Hepatic stellate cell (primary cell): Measurements from ENCODE around the gene RBP2.
"Not testable (repeated sequence)": the region's sequence is repeated elsewhere in the genome, so short reads cannot be mapped to it uniquely, and the experiment has no call there.

ENCODE experiments used
- DNase-seq: peaks from one replicate; pipeline ENCODE4 v3.0.0; 2011; ENCODE audit warnings: low spot score

RBP2 gene

DNA sequence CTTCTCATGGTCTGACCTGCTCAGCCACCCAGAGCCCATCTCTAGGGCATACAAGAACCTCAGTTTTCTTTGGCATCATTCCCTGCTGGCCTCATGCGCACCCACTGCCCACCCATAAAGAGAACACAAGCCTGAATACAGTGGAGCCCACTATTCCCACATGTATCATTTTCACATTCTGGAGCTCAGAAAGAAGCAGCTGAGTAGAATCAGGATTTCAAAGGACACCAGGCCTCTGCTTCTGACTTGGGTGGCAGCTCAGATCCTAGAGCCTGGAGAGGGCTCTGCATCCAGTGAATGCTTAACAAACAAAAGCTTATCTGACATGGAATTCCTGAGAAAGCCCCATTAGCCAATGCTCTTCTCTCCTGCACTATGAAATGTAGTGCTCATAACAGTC lies 34.7 kb downstream of the RBP2 start:
- no peak for DNase-seq

DNA sequence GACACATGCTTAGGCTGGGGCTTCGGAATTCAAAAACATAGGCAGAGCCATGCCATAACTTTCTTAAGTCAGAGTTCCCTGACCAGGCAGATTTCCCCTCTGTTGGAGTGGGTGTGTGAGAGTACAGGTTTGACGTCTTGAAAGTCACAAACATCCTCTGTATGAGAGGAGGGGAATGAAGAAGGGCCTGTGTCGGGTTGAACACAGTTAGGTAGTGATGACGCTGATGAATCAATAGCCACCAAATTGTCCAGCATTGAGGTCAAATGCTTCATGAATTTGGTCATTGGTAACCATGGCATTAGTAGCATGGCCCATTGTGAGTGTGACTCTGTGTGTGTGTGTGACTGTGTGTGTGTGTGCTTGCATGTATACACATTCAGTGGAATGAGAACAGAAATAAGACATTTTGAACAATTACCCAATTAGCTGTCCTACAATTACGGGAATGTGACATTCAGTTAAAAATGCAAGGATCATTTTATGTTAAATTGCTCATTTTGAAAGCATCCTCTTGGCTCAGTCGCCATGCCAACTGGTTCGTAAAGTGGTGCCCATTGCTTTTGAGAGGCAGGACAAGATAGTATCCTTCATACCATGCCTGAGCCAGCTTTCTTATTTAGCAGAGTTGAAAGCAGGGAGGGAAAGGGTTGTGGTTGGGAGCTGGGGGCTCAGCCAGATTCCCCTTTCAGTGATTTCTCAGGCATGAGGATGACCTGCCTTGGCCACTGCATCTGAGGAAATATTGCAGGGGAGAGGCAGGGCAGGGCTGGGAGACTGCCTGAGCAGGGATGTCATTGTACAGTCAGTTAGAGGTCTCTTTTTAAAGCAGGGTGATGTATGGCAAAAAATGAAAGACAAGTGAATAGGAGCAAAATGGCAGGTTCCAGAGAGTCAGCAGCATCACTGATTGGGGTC lies 35.4 kb downstream of the RBP2 start:
- DNase-seq, result no peak

DNA sequence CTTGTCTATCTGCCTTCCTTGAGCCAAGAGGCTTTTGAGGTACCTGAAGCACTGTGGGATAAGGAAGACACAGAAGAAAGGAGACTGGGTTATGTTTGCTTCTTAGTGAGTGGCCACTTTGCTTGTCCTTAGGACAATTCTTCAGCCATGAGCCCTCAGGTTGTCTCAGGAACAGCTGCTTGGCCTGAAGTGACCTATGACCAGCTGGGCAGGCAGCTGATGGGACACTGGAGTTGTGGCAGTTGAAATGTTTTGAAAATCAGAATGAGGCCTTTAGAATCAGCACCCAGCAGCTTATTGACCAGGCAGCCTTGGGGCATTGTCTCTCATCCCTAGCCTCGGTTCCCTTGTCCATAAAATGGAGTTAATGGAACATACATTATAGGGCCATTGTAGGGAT lies 37.0 kb downstream of the RBP2 start:
- no peak for DNase-seq

DNA sequence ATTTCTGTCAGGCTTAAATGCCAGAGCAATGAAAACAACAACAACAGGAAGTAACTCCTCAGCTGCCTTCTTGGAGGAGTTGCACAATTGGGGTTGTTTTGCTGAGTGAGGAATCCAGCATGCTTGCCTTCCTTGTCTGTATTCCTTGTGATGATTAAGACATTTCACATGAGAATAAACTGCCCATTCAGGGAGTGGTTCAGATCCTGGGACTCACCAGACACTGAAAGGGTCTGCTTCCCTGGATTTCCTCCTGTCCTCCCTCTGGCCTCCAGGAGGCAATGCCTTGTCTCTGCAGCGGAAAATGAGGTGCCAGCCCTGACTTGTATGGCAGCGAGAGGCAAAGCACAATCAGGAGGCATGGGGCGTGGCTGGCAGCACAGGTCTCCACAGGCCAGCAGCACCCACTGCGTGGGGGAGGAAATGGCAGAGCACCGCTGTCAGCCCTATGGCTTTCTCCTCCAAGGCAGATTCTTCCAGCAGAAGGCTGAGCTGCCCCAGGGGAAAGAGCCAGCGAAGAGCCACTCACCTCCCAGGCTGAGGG lies 41.5 kb downstream of the RBP2 start:
- DNase-seq, result no peak

DNA sequence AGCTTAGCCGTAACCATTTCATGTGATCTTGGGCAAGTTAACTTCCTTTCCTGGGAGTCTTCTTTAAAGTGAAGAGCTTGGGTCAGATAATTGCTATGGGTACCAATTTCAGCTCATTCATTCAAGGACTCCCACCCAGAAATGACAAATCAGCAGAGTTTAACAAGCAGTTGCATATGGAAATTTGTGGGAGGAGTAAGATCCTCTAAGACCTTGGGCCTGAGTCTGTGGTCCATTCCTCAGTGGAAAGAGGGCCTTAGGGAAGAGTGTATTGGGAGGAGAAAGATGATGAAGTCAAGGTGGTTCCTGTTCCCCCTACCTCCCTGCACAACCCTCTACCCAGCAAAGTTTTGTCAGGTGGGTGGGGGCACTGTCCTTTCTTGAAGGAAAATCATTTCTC lies 42.1 kb downstream of the RBP2 start:
- no peak for DNase-seq

DNA sequence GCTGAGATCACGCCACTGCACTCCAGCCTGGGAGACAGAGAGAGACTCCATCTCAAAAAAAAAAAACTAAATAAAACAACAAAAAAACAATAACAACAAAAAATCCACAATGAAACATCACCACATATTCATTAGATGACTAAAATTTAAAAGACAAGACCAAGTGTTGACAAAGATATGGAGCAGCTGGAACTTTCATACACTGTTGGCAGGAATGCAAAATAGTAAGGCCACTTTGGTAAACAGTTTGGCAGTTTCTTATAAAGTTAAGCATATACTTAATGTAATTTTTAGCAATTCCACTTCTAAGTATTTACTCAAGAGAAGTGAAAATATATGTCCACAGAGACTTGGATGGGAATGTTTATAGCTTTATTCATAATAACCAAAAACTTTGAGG lies 43.2 kb downstream of the RBP2 start:
- DNase-seq, result no peak

DNA sequence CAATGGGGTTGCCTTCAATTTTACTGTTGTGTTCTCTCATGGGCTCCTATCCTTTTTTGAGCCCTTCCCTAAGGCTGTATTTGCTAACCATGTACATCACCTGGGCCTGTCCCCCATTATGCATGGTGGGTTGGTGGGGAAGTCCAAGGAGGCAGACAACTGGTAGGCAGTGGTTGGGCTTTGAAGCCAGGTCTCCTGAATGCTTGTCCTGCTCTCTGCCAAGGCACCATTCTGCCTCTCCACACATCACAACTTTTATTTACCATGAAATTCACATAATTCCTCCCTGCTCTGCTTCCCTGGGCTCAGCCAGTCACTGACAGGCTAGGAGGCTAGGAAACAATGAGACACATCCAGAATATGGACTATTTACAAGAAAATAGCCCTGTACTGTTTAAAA lies 45.8 kb downstream of the RBP2 start:
- no peak for DNase-seq

DNA sequence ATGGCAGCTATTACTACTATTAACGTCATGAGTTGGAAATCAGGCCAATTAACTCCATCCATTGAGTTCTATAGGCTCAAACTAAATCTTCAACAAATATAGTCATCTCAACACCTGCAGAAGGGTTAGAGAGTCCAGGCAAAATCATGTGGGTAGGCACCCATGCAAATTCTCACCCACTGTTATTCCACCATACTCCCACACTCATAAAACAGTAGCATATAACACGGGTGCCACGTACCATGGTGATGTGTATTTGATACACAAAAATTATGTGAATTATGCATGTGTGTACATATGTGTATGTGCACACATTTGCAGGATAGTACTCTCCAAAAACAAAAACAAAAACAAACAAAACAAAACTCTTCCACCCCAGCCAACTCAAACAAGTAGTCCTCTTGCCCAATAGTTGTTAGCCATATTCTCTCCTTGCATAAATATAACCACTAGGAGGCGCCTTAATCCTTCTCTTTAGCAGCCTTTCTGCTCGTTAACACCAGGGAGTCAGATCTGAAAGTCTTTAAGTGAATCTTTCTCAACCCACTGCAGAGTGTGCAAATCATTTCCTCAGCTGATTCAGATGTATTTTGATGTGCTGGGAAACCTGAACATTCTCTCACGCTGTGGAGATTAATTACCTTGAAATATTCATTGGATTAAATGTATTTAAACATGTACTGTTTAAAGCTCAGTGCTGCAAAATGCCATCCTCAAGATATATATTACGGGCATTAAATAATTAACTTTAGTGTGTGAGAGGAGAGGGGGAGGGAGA lies 48.8 kb downstream of the RBP2 start:
- peak; percentile 52 for DNase-seq

DNA sequence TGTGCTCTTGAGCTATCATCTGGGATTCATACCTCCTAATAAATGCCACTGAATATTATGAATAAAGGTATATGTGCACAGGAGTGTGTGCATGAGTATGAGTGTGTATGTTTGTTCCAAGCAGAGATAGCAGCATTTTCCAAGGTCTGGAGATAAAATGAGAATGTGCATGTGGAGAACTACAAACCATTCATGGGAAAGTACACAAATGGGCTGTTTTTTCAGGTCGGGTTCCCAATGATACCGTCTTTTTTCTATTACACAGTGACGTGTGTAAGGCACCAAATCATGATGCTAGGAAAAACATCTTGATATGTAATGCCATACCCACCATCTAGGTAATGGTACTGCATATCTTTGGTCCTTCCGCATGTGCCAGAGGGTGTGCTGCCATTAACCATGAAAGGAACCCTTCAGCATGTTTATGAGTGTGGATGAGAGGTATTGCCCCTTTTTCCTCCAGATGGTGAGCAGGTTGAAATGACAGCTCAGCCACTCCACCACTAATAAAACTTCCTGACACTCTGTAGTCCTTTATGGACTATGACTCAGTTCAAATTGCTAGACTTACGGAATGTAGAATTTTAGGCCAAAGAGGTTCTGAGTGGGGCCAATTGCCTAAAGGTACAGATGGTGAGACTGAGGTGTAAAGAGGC lies 50.4 kb downstream of the RBP2 start:
- no peak for DNase-seq

DNA sequence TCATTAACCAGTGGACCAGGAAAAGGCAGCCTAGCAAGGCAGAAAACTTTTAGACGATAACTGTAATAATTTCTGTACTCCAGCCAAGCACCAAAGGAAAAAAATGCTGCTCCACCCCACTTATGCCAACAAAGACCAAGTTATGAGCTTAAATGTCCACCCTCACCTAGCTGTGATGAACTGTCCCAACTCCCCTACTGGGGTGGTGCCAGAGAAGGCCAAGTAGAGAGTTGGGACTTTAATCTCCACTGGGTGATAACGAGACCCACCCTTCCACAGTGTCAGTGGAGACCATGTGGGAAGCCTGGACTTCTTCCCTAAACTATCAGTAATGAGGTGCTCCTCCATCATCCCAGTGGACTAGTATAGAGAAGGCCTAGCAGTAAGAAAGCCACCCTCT lies 53.1 kb downstream of the RBP2 start:
- DNase-seq, result no peak

DNA sequence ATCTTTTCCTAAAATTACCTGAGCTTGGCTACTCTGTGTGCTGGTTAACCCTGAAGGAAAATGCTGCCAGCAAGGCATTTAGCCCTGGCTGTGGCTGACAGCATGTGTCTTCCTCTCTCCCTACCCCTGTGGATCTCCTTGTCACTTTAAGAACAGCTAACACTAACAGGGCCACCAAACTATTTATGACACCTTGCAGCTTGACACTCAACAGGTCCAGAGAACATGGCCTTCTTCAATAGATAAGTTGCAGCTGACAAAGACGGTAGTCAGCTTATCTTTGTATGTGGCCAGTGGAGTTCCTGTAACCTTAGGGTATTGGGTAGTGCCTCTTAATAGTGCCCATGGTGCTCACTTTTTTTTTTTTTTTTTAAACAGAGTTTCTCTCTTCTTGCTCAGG lies 54.9 kb downstream of the RBP2 start:
- no peak for DNase-seq

DNA sequence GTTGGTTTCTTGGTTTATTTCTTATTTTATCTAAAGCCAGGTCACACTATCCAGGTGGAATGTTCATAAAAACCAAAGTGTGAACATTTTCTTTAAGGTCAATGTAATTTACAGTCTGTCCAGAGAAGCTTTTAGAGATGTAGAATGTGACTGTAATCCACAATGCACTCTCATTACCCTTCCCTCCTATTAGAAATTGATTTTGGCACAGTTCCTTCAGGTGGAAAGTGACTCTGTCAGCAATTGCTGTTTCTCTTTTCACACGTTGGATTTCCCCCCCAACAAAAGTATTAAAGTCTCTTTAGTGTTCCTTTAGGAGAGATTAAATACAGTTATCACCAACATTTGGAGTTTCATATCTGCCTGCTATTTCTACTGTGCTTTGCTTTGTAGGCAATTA lies 55.3 kb downstream of the RBP2 start:
- no peak for DNase-seq

DNA sequence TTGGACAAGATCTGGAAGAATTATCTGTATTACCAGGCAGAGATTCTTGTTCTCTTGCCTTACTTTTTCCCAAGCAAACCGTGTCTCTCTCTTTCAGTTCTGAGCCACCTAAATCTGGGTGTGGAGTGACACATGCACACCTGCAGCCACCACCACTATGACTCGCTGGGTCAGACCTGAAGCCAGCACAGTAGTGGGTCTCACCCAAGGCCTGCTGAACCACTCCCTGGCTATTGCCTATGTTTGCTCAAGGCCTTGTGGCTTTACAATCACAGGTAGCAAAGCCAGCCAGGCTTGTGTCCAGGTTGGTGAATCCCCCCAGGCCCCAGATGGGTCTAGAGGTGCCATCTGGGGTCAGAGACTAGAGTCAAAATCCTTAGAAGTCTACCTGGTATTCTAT lies 58.2 kb downstream of the RBP2 start:
- DNase-seq, result no peak

DNA sequence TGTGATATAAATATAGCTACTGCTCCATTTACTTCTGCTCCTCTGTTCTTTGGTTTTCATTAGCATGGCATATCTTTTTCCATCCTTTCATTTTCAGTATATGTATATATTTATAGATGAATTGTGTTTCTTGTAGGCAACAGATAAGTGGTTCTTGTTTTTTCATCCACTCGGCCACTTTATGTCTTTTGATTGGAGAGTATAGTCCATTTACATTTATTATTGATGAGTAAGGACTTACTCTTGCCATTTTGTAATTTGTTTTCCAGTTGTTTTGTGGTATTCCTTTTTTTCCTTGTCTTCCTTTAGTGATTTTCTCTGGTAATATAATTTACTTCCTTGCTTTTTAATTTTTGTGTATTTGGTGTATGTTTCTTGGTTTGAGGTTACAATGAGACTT lies 60.0 kb downstream of the RBP2 start:
- DNase-seq, result no peak

DNA sequence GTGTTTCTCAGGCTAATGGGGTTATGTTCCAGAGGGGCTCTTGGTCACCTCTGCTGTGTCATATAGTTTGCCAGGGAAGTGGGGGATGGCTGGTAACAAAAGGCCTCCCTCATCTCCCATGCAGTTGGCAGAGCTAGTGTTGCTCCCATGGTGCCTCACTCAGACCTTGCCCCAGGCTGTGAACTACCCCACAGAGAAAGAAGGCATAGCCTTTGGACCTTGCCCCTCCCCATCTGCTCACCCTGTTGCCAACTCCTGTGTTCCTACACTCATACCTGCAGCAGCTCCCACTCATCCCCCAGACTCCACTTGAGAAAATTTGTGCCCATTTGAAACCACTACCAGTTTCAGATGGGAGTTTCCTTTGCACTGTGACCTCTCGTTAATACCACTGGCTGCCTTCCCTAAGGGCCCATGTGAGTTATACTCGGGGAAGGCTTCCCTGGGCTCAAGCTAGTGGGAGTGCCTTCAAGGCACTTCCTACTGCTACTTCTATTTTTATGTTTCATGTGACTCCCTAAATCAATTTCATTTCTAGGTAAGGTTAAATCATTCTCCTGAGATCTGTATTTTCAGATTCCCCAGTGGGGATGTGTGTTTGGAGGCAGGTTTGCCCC lies 61.6 kb downstream of the RBP2 start:
- no peak for DNase-seq

DNA sequence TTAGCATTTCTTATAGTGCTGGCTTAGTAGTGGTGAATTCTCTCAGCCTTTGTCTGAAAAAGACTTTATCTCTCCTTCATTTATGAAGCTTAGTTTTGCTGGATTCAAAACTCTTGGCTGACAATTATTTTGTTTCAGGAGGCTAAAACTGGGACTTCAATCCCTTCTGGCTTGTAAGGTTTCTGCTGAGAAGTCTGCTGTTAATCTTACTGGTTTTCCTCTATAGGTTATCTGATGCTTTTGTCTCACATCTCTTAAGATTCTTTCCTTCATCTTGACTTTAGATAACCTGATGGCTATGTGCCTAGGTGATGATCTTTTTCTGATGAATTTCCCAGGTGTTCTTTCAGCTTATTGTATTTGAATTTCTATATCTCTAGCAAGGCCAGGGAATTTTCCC lies 63.4 kb downstream of the RBP2 start:
- DNase-seq, result not testable (repeated sequence)
